GM19455 (cell line): ENCODE measurements around the gene WNT7B.

Experiments
- ATAC-seq: cut with Tn5 transposase; IDR thresholded peaks from one replicate; pipeline ENCODE4 v1.9.1; 2021; ENCODE audit not compliant: unreplicated experiment

The WNT7B gene

GRCh38 chr22:45914309-45914708 lies 62.7 kb downstream of the WNT7B start:
- no peak for ATAC-seq

- no peak for ATAC-seq
Measured at GRCh38 chr22:45912910-45913309, 64.1 kb downstream of the WNT7B start.

GRCh38 chr22:45911601-45912271 lies 65.2 kb downstream of the WNT7B start:
- ATAC-seq = no peak

GRCh38 chr22:45910928-45911467 lies 66.0 kb downstream of the WNT7B start:
- no peak for ATAC-seq

DNA sequence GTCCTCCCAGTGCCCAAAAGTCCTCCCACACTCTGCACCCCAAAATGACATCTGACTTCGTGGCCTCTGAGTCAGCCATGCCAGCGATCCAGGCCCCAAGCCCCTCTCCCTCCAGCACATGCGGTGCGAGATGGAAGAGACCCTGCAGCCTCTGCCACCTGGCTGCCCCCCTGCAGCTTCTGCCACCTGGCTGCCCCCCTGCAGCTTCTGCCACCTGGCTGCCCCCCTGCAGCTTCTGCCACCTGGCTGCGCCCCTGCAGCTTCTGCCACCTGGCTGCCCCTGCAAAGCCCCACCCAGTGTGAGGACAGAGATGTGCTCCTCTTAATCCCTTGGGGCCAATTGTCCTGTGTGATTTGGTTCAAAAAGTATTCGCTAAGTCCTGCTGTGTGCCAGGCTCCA lies 68.0 kb downstream of the WNT7B start:
- ATAC-seq = no peak

- ATAC-seq = no peak
Measured at GRCh38 chr22:45907996-45908395, 69.0 kb downstream of the WNT7B start.

DNA sequence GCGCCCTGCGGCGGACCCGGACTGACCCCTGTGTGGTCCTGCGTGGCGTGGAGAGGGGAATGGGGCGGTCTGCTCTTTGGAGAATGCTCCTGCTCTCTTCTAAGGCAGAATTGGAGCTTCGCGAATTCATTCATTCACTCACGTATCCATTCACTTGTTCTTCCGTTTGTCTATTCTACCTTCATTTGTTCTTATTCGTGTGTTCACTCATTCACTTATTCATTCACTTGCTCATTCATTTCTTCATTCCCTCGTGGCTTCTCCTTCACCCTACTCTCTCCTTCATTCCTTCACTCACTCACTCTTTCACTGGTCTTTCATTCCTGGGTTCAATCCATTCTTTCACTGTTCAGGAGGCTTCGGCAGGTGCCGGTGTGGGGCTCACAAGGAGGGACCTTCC lies 69.6 kb downstream of the WNT7B start:
- ATAC-seq = no peak

GRCh38 chr22:45906946-45907345 lies 70.0 kb downstream of the WNT7B start:
- no peak for ATAC-seq

GRCh38 chr22:45905924-45906865 lies 70.8 kb downstream of the WNT7B start:
- no peak for ATAC-seq

DNA sequence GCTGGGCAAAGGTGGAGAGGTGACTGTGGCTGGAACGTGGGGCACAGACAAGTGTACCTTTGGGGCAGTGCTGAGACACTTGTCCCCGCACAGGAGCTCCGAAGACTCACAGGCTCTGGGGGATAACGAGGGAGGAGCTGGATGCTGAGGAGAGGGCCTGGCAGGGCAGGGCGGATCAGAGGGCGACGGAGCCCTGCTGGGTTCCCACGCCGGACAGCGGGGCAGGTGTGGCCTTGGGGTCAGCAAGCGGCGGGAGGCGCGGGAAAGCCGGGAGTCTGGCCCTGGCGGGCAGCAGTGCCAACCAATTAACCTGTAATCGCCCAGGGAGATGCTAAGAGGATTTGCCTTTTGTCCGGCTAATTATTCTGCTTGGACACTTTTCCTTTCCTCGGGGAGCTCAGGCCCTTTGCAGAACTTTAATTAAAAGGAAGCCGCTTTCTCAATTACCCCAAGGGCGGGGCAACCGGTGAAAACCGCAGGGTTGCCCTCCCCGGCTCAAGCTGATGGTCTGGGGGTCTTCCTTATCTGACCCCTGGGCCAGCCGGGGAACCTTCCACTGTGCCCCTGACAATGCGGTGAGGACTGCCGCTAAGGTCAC lies 71.5 kb downstream of the WNT7B start:
- ATAC-seq = no peak

GRCh38 chr22:45904236-45904635 lies 72.7 kb downstream of the WNT7B start:
- ATAC-seq = no peak

- no peak for ATAC-seq
Measured at GRCh38 chr22:45903355-45904135, 73.4 kb downstream of the WNT7B start.

GRCh38 chr22:45897736-45898135 lies 79.2 kb downstream of the WNT7B start:
- ATAC-seq = no peak

DNA sequence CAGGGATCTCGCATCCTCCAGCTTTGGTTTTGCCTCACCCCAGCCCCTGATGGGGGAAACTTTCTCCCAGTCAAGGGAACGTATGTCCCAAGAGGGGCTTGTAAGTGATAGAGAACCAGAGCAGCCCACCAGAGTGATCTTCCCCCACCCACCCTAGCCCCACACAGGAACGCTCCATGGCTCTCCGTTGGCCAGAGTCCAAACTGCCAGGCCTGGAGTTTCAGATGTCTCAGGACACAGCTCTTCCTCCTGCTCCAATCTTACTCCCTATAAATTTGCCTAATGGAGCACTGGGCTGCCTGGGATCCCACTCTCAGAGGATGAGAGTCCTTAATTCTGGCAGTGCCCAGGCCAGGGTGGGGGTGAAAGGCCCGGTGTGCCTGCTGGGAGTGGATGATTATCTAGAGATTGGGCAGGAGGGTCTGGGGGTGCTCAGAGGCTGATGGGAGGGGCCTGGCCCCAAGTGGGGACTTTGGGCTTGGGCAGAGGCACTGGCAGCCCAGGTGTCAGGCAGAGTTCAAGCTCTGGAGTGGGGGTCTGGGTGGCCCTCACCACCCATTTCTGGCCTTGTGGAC lies 79.9 kb downstream of the WNT7B start:
- ATAC-seq = no peak

DNA sequence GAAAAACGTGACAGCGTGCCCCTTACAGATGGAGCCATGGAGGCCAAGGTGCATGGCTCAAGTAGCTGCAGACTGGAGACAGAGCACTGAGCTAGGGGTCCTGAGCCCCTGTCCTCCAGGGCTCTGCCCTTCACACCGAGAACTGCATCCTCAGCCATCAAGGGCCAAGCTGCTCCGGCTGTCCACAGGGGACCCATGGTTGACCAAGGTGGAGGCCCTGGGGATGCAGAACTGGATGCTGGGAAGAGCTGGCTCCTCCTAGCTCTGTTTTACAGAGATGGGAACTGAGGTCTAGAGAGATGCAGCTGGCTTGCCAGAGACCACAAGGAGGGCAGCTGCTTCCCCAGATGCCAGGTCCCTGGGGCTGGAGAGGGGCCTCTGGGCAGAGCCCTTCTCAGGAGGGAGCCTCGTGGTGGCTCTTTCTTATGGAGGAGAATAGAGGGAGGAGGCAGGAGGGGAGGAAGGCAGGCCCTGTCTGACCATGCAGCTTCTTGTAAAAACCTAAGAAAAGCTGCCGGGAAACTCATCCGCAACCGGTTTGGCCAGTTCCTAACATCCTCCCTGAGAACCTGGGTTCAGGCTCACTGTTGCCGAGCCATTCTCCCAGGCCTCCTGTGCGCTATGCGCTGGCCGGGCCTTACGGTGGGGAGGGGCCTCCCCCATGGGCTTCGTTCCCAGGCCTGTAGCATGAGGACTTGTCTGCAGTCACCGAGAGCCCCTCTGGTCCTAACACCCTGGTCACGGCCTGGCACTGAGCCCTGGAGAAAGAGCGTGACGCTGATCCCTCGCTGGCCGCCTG lies 80.6 kb downstream of the WNT7B start:
- ATAC-seq = no peak

DNA sequence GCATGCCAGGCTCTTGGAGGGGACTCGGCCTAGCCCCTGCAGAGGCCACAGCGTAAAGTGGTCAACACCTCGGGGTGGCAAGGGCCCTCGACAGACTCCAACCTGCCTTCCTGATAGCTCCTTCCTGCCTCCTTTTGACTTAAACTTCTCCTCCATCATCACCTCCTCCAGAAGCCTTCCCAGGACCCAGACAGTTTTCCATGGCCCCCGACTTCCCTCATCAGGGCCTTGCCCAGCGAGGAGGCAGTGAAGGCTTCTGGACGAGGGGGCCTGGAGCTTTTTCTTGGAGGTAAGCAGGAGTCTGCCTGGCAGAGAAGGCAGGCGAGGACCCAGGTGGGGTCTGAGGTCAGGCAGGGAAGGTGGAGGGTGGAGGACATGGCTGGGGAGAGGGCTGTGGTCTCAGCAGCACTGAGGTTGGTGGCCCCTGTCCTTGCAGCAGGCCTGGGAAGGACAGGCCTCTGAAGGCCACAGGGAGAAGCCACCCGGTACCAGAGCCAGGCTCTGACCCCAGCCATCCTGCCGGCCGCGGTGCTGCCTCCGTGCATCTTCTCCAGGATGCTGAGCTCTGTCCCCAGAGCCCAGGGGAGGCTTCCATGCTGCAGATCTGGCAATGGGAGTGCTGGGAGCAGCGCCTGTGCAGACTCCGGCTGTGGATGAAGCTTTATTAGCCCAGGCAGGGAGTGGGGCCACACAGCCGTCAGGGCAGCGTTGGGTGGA lies 81.4 kb downstream of the WNT7B start:
- ATAC-seq = no peak

GRCh38 chr22:45893516-45893915 lies 83.4 kb downstream of the WNT7B start:
- no peak for ATAC-seq

DNA sequence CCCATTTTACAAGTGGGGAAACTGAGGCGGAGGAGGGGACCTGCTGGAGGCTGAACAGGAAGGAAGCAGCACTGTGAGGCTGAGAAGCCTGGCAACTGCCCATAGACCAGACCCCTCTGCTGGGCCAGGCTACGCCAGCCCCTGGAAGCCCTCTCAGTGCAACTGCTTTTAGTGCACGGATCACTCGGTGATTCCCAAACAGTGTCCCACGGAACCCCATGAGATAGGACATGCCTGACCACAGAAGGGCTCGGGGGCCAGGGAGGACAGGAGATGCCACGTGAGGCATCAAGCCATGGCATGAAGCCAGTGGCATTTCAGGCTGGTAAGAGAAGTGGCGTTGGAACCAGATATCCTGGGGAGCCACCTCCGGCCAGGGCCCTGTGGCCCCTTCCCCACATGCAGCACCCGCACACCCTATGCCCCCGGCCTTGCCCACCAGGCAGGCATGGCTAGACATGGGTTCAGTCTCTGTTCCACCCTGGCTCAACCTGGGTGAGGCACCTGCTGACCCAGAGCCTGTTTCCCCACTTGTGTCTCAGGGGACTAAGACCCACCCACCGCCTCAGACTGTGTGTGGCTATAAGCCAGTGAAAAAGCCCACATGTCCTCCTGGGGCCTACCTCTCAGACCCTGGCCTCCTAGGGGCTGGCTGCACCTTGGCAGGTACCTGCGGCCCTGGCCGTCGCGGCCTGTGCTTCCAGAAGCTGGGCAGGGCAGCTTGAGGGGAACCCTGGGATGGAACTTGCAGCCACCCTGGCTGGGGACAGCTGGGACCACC lies 84.1 kb downstream of the WNT7B start:
- no peak for ATAC-seq
